ENCODE results near the gene DGCR2. TPM values are rescaled to one million over a fixed set of nuclear protein-coding genes. Genes with fewer than 3 reads are reported as not detected.

Gene DGCR2
- total RNA-seq, 1 donor, result 43.4 TPM

GRCh38 chr22:19059481-19060278, 62.5 kb downstream of the DGCR2 start:
- peaks cover 45% of the 10 kb centered on the region for H3K36me3 ChIP-seq (ENCODE audit: insufficient read depth, low read length)
- H3K4me1 ChIP-seq (ENCODE audit: insufficient read depth, low read length), result peaks cover 7% of the 10 kb centered on the region
- TF ChIP-seq CTCF (IDR thresholded peaks at IDR 0.05; ENCODE audit: extremely low read depth, low read depth, low read length), result no peak
- no peak overlapping the region for H3K4me3 ChIP-seq (ENCODE audit: insufficient read depth, low read length)
- no peak overlapping the region for H3K4me2 ChIP-seq (ENCODE audit: insufficient read depth, low read length)
- no peaks in the 10 kb centered on the region for H3K79me2 ChIP-seq (ENCODE audit: insufficient read depth, low read length)
- H2AFZ ChIP-seq (ENCODE audit: low read length), result no peak overlapping the region
- H3K27me3 ChIP-seq (ENCODE audit: insufficient read depth, low read length), result no peaks in the 10 kb centered on the region
- peaks cover 30% of the 10 kb centered on the region for H4K20me1 ChIP-seq (ENCODE audit: insufficient read depth, low read length)
- DNase-seq (ENCODE audit: insufficient read length, low spot score, missing footprints), result peak; percentile 36
- peak overlapping the region; percentile 61 for H3K27ac ChIP-seq (ENCODE audit: low read depth, low read length)
- no peaks in the 10 kb centered on the region for H3K9me3 ChIP-seq (ENCODE audit: low read depth, low read length)

- H3K27ac ChIP-seq (ENCODE audit: low read depth, low read length), result no peak overlapping the region
- no peak overlapping the region for H2AFZ ChIP-seq (ENCODE audit: low read length)
- no peaks in the 10 kb centered on the region for H3K9me3 ChIP-seq (ENCODE audit: low read depth, low read length)
- no peak overlapping the region for H3K4me3 ChIP-seq (ENCODE audit: insufficient read depth, low read length)
- H3K4me1 ChIP-seq (ENCODE audit: insufficient read depth, low read length), result peaks cover 7% of the 10 kb centered on the region
- no peak for TF ChIP-seq CTCF (IDR thresholded peaks at IDR 0.05; ENCODE audit: extremely low read depth, low read depth, low read length)
- H4K20me1 ChIP-seq (ENCODE audit: insufficient read depth, low read length), result peaks cover 25% of the 10 kb centered on the region
- H3K27me3 ChIP-seq (ENCODE audit: insufficient read depth, low read length), result no peaks in the 10 kb centered on the region
- peaks cover 37% of the 10 kb centered on the region for H3K36me3 ChIP-seq (ENCODE audit: insufficient read depth, low read length)
- H3K4me2 ChIP-seq (ENCODE audit: insufficient read depth, low read length), result no peak overlapping the region
- no peaks in the 10 kb centered on the region for H3K79me2 ChIP-seq (ENCODE audit: insufficient read depth, low read length)
- peak; percentile 52 for DNase-seq (ENCODE audit: insufficient read length, low spot score, missing footprints)
These were observed 63.3 kb downstream of the DGCR2 start for GRCh38 chr22:19058713-19059451.

- Histone ChIP-seq H3K4me2 (ENCODE audit: insufficient read depth, low read length) (no peak overlapping the region), H3K36me3 (ENCODE audit: insufficient read depth, low read length) (peaks cover 33% of the 10 kb centered on the region), H3K9me3 (ENCODE audit: low read depth, low read length) (no peaks in the 10 kb centered on the region), H2AFZ (ENCODE audit: low read length) (no peak overlapping the region), H3K79me2 (ENCODE audit: insufficient read depth, low read length) (peaks cover 5% of the 10 kb centered on the region), H3K27ac (ENCODE audit: low read depth, low read length) (no peak overlapping the region), H3K4me3 (ENCODE audit: insufficient read depth, low read length) (no peak overlapping the region), H4K20me1 (ENCODE audit: insufficient read depth, low read length) (peaks cover 29% of the 10 kb centered on the region), H3K27me3 (ENCODE audit: insufficient read depth, low read length) (no peaks in the 10 kb centered on the region), H3K4me1 (ENCODE audit: insufficient read depth, low read length) (peaks cover 7% of the 10 kb centered on the region)
- no peak for TF ChIP-seq CTCF (IDR thresholded peaks at IDR 0.05; ENCODE audit: extremely low read depth, low read depth, low read length)
- DNase-seq (ENCODE audit: insufficient read length, low spot score, missing footprints), result peak; percentile 32
These were observed 64.2 kb downstream of the DGCR2 start for GRCh38 chr22:19057999-19058491.

- Histone ChIP-seq H3K27ac (ENCODE audit: low read depth, low read length) (no peak overlapping the region), H4K20me1 (ENCODE audit: insufficient read depth, low read length) (peaks cover 31% of the 10 kb centered on the region), H3K4me2 (ENCODE audit: insufficient read depth, low read length) (no peak overlapping the region), H3K79me2 (ENCODE audit: insufficient read depth, low read length) (peaks cover 8% of the 10 kb centered on the region), H3K36me3 (ENCODE audit: insufficient read depth, low read length) (peaks cover 33% of the 10 kb centered on the region), H2AFZ (ENCODE audit: low read length) (no peak overlapping the region), H3K27me3 (ENCODE audit: insufficient read depth, low read length) (no peaks in the 10 kb centered on the region), H3K4me1 (ENCODE audit: insufficient read depth, low read length) (peaks cover 7% of the 10 kb centered on the region), H3K9me3 (ENCODE audit: low read depth, low read length) (no peaks in the 10 kb centered on the region), H3K4me3 (ENCODE audit: insufficient read depth, low read length) (no peak overlapping the region)
- DNase-seq (ENCODE audit: insufficient read length, low spot score, missing footprints), result no peak
- no peak for TF ChIP-seq CTCF (IDR thresholded peaks at IDR 0.05; ENCODE audit: extremely low read depth, low read depth, low read length)
These were observed 64.7 kb downstream of the DGCR2 start for GRCh38 chr22:19057539-19057938.
